ENCODE measurements around the gene GNAO1.

Gene GNAO1

GRCh38 chr16:56320056-56320455 is 128.8 kb downstream of the GNAO1 start:
- no peak overlapping the region for H3K4me3 ChIP-seq (ENCODE audit: low read length)
- no peak overlapping the region for H3K27ac ChIP-seq (ENCODE audit: low read length)
- H3K27me3 ChIP-seq (ENCODE audit: control insufficient read depth, insufficient read depth, low read length), result no peaks in the 10 kb centered on the region
- H3K9me3 ChIP-seq (ENCODE audit: control insufficient read depth, low read depth, low read length), result no peaks in the 10 kb centered on the region
- H3K36me3 ChIP-seq (ENCODE audit: control insufficient read depth, low read depth, low read length), result no peaks in the 10 kb centered on the region
- no peak overlapping the region for H3K9ac ChIP-seq (ENCODE audit: low read length)
- no peaks in the 10 kb centered on the region for H3K4me1 ChIP-seq (ENCODE audit: control insufficient read depth, low read depth, low read length)

- Histone ChIP-seq H3K27ac (ENCODE audit: low read length) (no peak overlapping the region), H3K4me3 (ENCODE audit: low read length) (no peak overlapping the region), H3K9ac (ENCODE audit: low read length) (no peak overlapping the region), H3K27me3 (ENCODE audit: control insufficient read depth, insufficient read depth, low read length) (no peaks in the 10 kb centered on the region), H3K4me1 (ENCODE audit: control insufficient read depth, low read depth, low read length) (no peaks in the 10 kb centered on the region), H3K9me3 (ENCODE audit: control insufficient read depth, low read depth, low read length) (no peaks in the 10 kb centered on the region), H3K36me3 (ENCODE audit: control insufficient read depth, low read depth, low read length) (no peaks in the 10 kb centered on the region)
Observed at GRCh38 chr16:56320811-56321558, 129.7 kb downstream of the GNAO1 start.

- Histone ChIP-seq H3K9me3 (ENCODE audit: control insufficient read depth, low read depth, low read length) (no peaks in the 10 kb centered on the region), H3K36me3 (ENCODE audit: control insufficient read depth, low read depth, low read length) (no peaks in the 10 kb centered on the region), H3K9ac (ENCODE audit: low read length) (no peak overlapping the region), H3K27me3 (ENCODE audit: control insufficient read depth, insufficient read depth, low read length) (no peaks in the 10 kb centered on the region), H3K4me3 (ENCODE audit: low read length) (no peak overlapping the region), H3K27ac (ENCODE audit: low read length) (no peak overlapping the region), H3K4me1 (ENCODE audit: control insufficient read depth, low read depth, low read length) (no peaks in the 10 kb centered on the region)
Observed at GRCh38 chr16:56321571-56321970, 130.3 kb downstream of the GNAO1 start.

- Histone ChIP-seq H3K9me3 (ENCODE audit: control insufficient read depth, low read depth, low read length) (no peaks in the 10 kb centered on the region), H3K27me3 (ENCODE audit: control insufficient read depth, insufficient read depth, low read length) (no peaks in the 10 kb centered on the region), H3K4me3 (ENCODE audit: low read length) (no peak overlapping the region), H3K27ac (ENCODE audit: low read length) (no peak overlapping the region), H3K4me1 (ENCODE audit: control insufficient read depth, low read depth, low read length) (no peaks in the 10 kb centered on the region), H3K36me3 (ENCODE audit: control insufficient read depth, low read depth, low read length) (no peaks in the 10 kb centered on the region), H3K9ac (ENCODE audit: low read length) (no peak overlapping the region)
Observed at GRCh38 chr16:56324406-56324805, 133.1 kb downstream of the GNAO1 start.

GRCh38 chr16:56325956-56326355 is 134.7 kb downstream of the GNAO1 start:
- Histone ChIP-seq H3K4me3 (ENCODE audit: low read length) (no peak overlapping the region), H3K9me3 (ENCODE audit: control insufficient read depth, low read depth, low read length) (no peaks in the 10 kb centered on the region), H3K4me1 (ENCODE audit: control insufficient read depth, low read depth, low read length) (no peaks in the 10 kb centered on the region), H3K36me3 (ENCODE audit: control insufficient read depth, low read depth, low read length) (no peaks in the 10 kb centered on the region), H3K27ac (ENCODE audit: low read length) (no peak overlapping the region), H3K27me3 (ENCODE audit: control insufficient read depth, insufficient read depth, low read length) (no peaks in the 10 kb centered on the region), H3K9ac (ENCODE audit: low read length) (no peak overlapping the region)

- H3K9me3 ChIP-seq (ENCODE audit: control insufficient read depth, low read depth, low read length), result no peaks in the 10 kb centered on the region
- no peaks in the 10 kb centered on the region for H3K27me3 ChIP-seq (ENCODE audit: control insufficient read depth, insufficient read depth, low read length)
- H3K4me3 ChIP-seq (ENCODE audit: low read length), result no peak overlapping the region
- H3K9ac ChIP-seq (ENCODE audit: low read length), result no peak overlapping the region
- no peaks in the 10 kb centered on the region for H3K4me1 ChIP-seq (ENCODE audit: control insufficient read depth, low read depth, low read length)
- H3K36me3 ChIP-seq (ENCODE audit: control insufficient read depth, low read depth, low read length), result no peaks in the 10 kb centered on the region
- H3K27ac ChIP-seq (ENCODE audit: low read length), result no peak overlapping the region
Observed at GRCh38 chr16:56327071-56327928, 136.0 kb downstream of the GNAO1 start.

GRCh38 chr16:56327929-56328258 is 136.6 kb downstream of the GNAO1 start:
- H3K27ac ChIP-seq (ENCODE audit: low read length), result no peak overlapping the region
- H3K27me3 ChIP-seq (ENCODE audit: control insufficient read depth, insufficient read depth, low read length), result no peaks in the 10 kb centered on the region
- no peak overlapping the region for H3K4me3 ChIP-seq (ENCODE audit: low read length)
- no peaks in the 10 kb centered on the region for H3K36me3 ChIP-seq (ENCODE audit: control insufficient read depth, low read depth, low read length)
- no peaks in the 10 kb centered on the region for H3K9me3 ChIP-seq (ENCODE audit: control insufficient read depth, low read depth, low read length)
- no peaks in the 10 kb centered on the region for H3K4me1 ChIP-seq (ENCODE audit: control insufficient read depth, low read depth, low read length)
- no peak overlapping the region for H3K9ac ChIP-seq (ENCODE audit: low read length)

GRCh38 chr16:56328276-56329022 is 137.2 kb downstream of the GNAO1 start:
- Histone ChIP-seq H3K36me3 (ENCODE audit: control insufficient read depth, low read depth, low read length) (no peaks in the 10 kb centered on the region), H3K9me3 (ENCODE audit: control insufficient read depth, low read depth, low read length) (no peaks in the 10 kb centered on the region), H3K4me3 (ENCODE audit: low read length) (no peak overlapping the region), H3K9ac (ENCODE audit: low read length) (no peak overlapping the region), H3K27ac (ENCODE audit: low read length) (no peak overlapping the region), H3K4me1 (ENCODE audit: control insufficient read depth, low read depth, low read length) (no peaks in the 10 kb centered on the region), H3K27me3 (ENCODE audit: control insufficient read depth, insufficient read depth, low read length) (no peaks in the 10 kb centered on the region)

GRCh38 chr16:56329887-56330286 is 138.6 kb downstream of the GNAO1 start:
- Histone ChIP-seq H3K4me1 (ENCODE audit: control insufficient read depth, low read depth, low read length) (no peaks in the 10 kb centered on the region), H3K27ac (ENCODE audit: low read length) (no peak overlapping the region), H3K27me3 (ENCODE audit: control insufficient read depth, insufficient read depth, low read length) (no peaks in the 10 kb centered on the region)

GRCh38 chr16:56330476-56330875 is 139.2 kb downstream of the GNAO1 start:
- Histone ChIP-seq H3K27ac (ENCODE audit: low read length) (no peak overlapping the region), H3K36me3 (ENCODE audit: control insufficient read depth, low read depth, low read length) (no peaks in the 10 kb centered on the region), H3K4me1 (ENCODE audit: control insufficient read depth, low read depth, low read length) (no peaks in the 10 kb centered on the region)

More at GRCh38 chr16:56329887-56330286, 138.6 kb downstream of the GNAO1 start:
- H3K36me3 ChIP-seq (ENCODE audit: control insufficient read depth, low read depth, low read length), result no peaks in the 10 kb centered on the region
- no peak overlapping the region for H3K9ac ChIP-seq (ENCODE audit: low read length)
- H3K9me3 ChIP-seq (ENCODE audit: control insufficient read depth, low read depth, low read length), result no peaks in the 10 kb centered on the region
- H3K4me3 ChIP-seq (ENCODE audit: low read length), result no peak overlapping the region

GRCh38 chr16:56331399-56331798 is 140.1 kb downstream of the GNAO1 start:
- Histone ChIP-seq H3K9ac (ENCODE audit: low read length) (no peak overlapping the region), H3K4me3 (ENCODE audit: low read length) (no peak overlapping the region), H3K9me3 (ENCODE audit: control insufficient read depth, low read depth, low read length) (no peaks in the 10 kb centered on the region), H3K4me1 (ENCODE audit: control insufficient read depth, low read depth, low read length) (no peaks in the 10 kb centered on the region), H3K27ac (ENCODE audit: low read length) (no peak overlapping the region), H3K36me3 (ENCODE audit: control insufficient read depth, low read depth, low read length) (no peaks in the 10 kb centered on the region), H3K27me3 (ENCODE audit: control insufficient read depth, insufficient read depth, low read length) (no peaks in the 10 kb centered on the region)

More at GRCh38 chr16:56330476-56330875, 139.2 kb downstream of the GNAO1 start:
- no peaks in the 10 kb centered on the region for H3K9me3 ChIP-seq (ENCODE audit: control insufficient read depth, low read depth, low read length)
- no peaks in the 10 kb centered on the region for H3K27me3 ChIP-seq (ENCODE audit: control insufficient read depth, insufficient read depth, low read length)
- no peak overlapping the region for H3K4me3 ChIP-seq (ENCODE audit: low read length)
- no peak overlapping the region for H3K9ac ChIP-seq (ENCODE audit: low read length)

Measured in iPS-18a (cell line).